Measurements from ENCODE around the gene DIP2C.

DIP2C gene

DNA sequence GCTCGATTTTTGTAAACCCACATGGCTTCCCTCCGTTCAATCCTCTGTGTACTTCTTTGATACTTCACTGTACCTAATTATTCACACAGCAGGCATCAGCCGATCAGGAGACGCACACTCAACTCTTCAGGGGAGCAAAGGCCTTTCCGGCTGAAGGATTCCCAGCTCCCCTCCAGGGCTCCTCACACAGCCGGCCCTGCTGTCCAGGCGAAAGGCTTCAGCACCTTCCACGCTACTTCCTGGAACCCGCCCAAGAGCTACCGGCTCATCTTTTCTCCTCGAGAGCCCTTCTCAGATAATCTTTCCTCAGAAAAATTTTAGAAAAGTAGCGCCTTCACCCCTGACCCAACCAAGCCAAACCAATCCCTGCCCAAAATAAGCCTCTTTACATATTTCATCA lies 283.8 kb downstream of the DIP2C start:
- TF ChIP-seq, protein P1, sequence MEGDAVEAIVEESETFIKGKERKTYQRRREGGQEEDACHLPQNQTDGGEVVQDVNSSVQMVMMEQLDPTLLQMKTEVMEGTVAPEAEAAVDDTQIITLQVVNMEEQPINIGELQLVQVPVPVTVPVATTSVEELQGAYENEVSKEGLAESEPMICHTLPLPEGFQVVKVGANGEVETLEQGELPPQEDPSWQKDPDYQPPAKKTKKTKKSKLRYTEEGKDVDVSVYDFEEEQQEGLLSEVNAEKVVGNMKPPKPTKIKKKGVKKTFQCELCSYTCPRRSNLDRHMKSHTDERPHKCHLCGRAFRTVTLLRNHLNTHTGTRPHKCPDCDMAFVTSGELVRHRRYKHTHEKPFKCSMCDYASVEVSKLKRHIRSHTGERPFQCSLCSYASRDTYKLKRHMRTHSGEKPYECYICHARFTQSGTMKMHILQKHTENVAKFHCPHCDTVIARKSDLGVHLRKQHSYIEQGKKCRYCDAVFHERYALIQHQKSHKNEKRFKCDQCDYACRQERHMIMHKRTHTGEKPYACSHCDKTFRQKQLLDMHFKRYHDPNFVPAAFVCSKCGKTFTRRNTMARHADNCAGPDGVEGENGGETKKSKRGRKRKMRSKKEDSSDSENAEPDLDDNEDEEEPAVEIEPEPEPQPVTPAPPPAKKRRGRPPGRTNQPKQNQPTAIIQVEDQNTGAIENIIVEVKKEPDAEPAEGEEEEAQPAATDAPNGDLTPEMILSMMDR (IDR thresholded peaks at IDR 0.05; ENCODE audit: insufficient read depth, low read length, poor library complexity, severe bottlenecking), result no peak
- Histone ChIP-seq H3K4me3 (replicated peaks; ENCODE audit: low read depth, low read length) (no peak overlapping the region), H3K36me3 (ENCODE audit: control insufficient read depth, insufficient read depth, low read length) (no peaks in the 10 kb centered on the region), H3K27me3 (replicated peaks; ENCODE audit: control insufficient read depth, insufficient read depth, low read length) (no peaks in the 10 kb centered on the region)
- no peak for DNase-seq (ENCODE audit: extremely low read depth, insufficient read length)

DNA sequence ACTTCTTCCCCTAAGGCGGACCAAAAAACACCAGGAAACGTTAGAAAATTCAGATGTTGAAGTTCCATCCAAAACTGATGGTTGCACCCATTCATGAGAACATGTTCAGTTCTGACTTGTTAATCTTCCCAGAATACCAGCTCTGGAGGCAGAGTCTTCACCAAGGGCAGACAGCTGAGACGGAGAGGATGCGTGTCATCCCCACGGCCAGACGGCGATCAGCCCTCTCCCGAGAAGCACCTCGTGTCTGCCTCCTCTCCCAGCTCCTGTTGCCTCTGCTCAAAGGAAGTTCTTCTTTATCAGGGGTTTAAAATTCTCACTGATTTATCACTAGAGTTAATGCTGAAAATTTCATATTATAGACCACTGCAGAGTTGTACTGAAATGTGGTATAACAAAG lies 284.5 kb downstream of the DIP2C start:
- no peak for DNase-seq (ENCODE audit: extremely low read depth, insufficient read length)
- no peaks in the 10 kb centered on the region for H3K27me3 ChIP-seq (replicated peaks; ENCODE audit: control insufficient read depth, insufficient read depth, low read length)
- TF ChIP-seq, protein P1 (IDR thresholded peaks at IDR 0.05; ENCODE audit: insufficient read depth, low read length, poor library complexity, severe bottlenecking), result no peak
- no peaks in the 10 kb centered on the region for H3K36me3 ChIP-seq (ENCODE audit: control insufficient read depth, insufficient read depth, low read length)
- H3K4me3 ChIP-seq (replicated peaks; ENCODE audit: low read depth, low read length), result no peak overlapping the region

DNA sequence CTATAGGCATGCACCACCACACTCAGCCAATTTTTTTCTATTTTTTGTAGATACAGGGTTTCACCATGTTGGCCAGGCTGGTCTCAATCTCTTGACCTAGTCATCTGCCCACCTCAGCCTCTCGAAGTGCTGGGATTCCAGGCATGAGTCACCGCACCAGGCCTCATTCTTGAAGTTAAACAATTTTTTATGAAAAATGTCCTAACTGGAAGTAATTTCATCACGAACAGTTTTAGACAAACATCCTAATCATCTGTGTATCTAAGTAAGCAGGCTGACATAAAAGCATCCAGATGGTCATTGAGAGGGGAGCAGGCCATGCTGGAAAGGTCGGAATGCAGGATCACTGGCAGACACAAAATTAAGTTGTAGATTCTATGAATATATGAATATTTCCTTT lies 285.1 kb downstream of the DIP2C start:
- no peak overlapping the region for H3K4me3 ChIP-seq (replicated peaks; ENCODE audit: low read depth, low read length)
- H3K27me3 ChIP-seq (replicated peaks; ENCODE audit: control insufficient read depth, insufficient read depth, low read length), result no peaks in the 10 kb centered on the region
- DNase-seq (ENCODE audit: extremely low read depth, insufficient read length), result no peak
- H3K36me3 ChIP-seq (ENCODE audit: control insufficient read depth, insufficient read depth, low read length), result no peaks in the 10 kb centered on the region; the same call in 1 of the 2 replicates
- TF ChIP-seq, protein P1 (IDR thresholded peaks at IDR 0.05; ENCODE audit: insufficient read depth, low read length, poor library complexity, severe bottlenecking), result no peak

DNA sequence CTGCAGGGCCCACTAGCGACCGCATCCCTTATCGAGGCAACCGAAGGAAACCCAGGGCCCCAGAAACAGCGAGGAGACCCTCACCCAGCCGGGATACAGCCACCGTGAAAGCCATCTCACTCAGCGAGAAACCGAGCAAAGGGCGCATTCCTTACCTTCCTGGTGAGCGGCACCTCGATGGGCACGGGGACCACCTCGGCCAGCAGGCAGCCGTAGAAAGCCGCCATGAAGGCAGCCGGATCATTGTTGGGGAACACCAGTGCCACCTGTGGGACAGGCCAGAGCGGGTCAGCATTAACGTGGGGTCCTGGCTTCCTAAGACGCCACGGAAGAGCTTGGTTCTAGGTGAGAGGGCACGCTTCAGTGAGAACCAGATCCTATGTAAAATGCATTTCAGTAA lies 290.5 kb downstream of the DIP2C start:
- TF ChIP-seq, protein P1 (IDR thresholded peaks at IDR 0.05; ENCODE audit: insufficient read depth, low read length, poor library complexity, severe bottlenecking), result no peak
- no peak for DNase-seq (ENCODE audit: extremely low read depth, insufficient read length)
- no peak overlapping the region for H3K4me3 ChIP-seq (replicated peaks; ENCODE audit: low read depth, low read length)
- no peaks in the 10 kb centered on the region; the same call in 1 of the 2 replicates for H3K36me3 ChIP-seq (ENCODE audit: control insufficient read depth, insufficient read depth, low read length)
- no peaks in the 10 kb centered on the region; the same call in 1 of the 2 replicates for H3K27me3 ChIP-seq (replicated peaks; ENCODE audit: control insufficient read depth, insufficient read depth, low read length)

DNA sequence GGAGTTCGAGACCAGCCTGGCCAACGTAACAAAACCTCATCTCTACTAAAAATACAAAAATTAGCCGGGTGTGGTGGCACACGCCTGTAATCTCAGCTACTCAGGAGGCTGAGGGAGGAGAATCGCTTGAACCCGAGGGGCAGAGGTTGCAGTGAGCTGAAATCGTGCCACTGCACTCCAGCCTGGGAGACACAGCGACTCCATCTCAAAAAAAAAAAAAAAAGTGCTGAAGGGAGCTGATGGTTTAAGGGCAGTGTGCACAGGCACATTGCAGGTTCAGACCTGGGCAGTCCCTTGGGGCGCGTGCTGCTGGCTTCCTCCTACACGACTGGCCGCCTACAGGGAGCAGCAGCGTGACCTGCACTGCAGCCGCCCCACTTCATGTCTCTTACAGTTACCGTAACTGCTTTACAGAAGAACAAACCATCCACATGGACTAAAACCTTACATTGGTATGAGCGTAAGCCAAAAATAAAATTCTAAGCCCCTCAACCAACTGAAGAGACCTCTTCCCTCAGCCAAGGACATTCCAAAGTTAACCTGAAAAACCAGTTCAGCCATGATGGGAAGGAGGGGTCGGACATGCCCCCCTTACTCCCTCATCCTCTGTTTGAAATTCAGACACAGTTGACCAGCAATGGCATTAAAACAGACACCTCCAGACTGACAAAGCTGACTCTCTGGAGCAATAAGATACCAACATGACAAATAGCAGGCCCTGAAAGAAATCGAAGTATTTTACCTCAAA lies 292.0 kb downstream of the DIP2C start:
- DNase-seq (ENCODE audit: extremely low read depth, insufficient read length), result no peak
- H3K27me3 ChIP-seq (replicated peaks; ENCODE audit: control insufficient read depth, insufficient read depth, low read length), result no peaks in the 10 kb centered on the region; the same call in 1 of the 2 replicates
- no peaks in the 10 kb centered on the region; the same call in 1 of the 2 replicates for H3K36me3 ChIP-seq (ENCODE audit: control insufficient read depth, insufficient read depth, low read length)
- no peak overlapping the region for H3K4me3 ChIP-seq (replicated peaks; ENCODE audit: low read depth, low read length)
- TF ChIP-seq, protein P1 (IDR thresholded peaks at IDR 0.05; ENCODE audit: insufficient read depth, low read length, poor library complexity, severe bottlenecking), result peak; percentile 5
